ENCODE results near the gene SCYL1. TPM values are rescaled to one million over a fixed set of nuclear protein-coding genes. Genes with fewer than 3 reads are reported as not detected.
A peak's percentile ranks its signal among the peaks of the same experiment; 100 is the strongest.
"Not testable (repeated sequence)": the region's sequence is repeated elsewhere in the genome, so short reads cannot be mapped to it uniquely, and the experiment has no call there.

The SCYL1 gene
- total RNA-seq, 2 experiments from 2014 or later: 56.9 to 58.5 TPM

GRCh38 chr11:65518941-65519549 is 5.8 kb upstream of the SCYL1 start:
- not testable (repeated sequence) for DNase-seq; H3K4me3 Mint-ChIP-seq; H3K36me3 Mint-ChIP-seq (ENCODE audit: low read depth); H3K27me3 Mint-ChIP-seq; H3K9me3 Mint-ChIP-seq
- POLR2A ChIA-PET: interaction anchor here (3.9 kb wide), 1 partner anchor 12 kb away, joined by 18 read pairs; no protein-coding TSS in a partner anchor
- CTCF ChIA-PET: interaction anchor here (0.7 to 1.0 kb wide), 2 partner anchors 69 to 128 kb away, joined by 3 to 4 read pairs; no protein-coding TSS in a partner anchor
- peak overlapping the region; percentile 3 for H3K27ac Mint-ChIP-seq
- peaks cover 29% of the 10 kb centered on the region for H3K4me1 Mint-ChIP-seq

- Mint-ChIP-seq H3K4me3 (peak overlapping the region; percentile 22), H3K4me1 (peaks cover 44% of the 10 kb centered on the region)
- H3K27ac Mint-ChIP-seq; H3K36me3 Mint-ChIP-seq (ENCODE audit: low read depth); H3K27me3 Mint-ChIP-seq; CTCF ChIA-PET; DNase-seq; H3K9me3 Mint-ChIP-seq: not testable (repeated sequence)
- POLR2A ChIA-PET: interaction anchor here (0.8 to 3.9 kb wide), 2 partner anchors 15 to 22 kb away, joined by 4 to 18 read pairs; no protein-coding TSS in a partner anchor
Observed at GRCh38 chr11:65521777-65522521, 2.9 kb upstream of the SCYL1 start.

GRCh38 chr11:65522718-65523630 is 1.9 kb upstream of the SCYL1 start:
- CTCF ChIA-PET, DNase-seq, H3K27me3 Mint-ChIP-seq, H3K9me3 Mint-ChIP-seq: not testable (repeated sequence)
- peak overlapping the region; percentile 66 for H3K4me3 Mint-ChIP-seq
- H3K4me1 Mint-ChIP-seq: peaks cover 50% of the 10 kb centered on the region
- H3K27ac Mint-ChIP-seq: peak overlapping the region; percentile 83
- POLR2A ChIA-PET: interaction anchor here (1.2 to 4.5 kb wide), 6 partner anchors 7 to 102 kb away, joined by 3 to 39 read pairs (median 30); partner anchors contain the start of genes MALAT1 and NEAT1
- H3K36me3 Mint-ChIP-seq (ENCODE audit: low read depth): peaks cover 15% of the 10 kb centered on the region

- H3K27me3 Mint-ChIP-seq, H3K9me3 Mint-ChIP-seq, CTCF ChIA-PET, DNase-seq: not testable (repeated sequence)
- Mint-ChIP-seq H3K27ac (peak overlapping the region; percentile 83), H3K4me3 (peak overlapping the region; percentile 66), H3K36me3 (ENCODE audit: low read depth) (peaks cover 16% of the 10 kb centered on the region), H3K4me1 (peaks cover 50% of the 10 kb centered on the region)
- POLR2A ChIA-PET: interaction anchor here (1.2 to 4.5 kb wide), 8 partner anchors 7 to 103 kb away, joined by 3 to 39 read pairs (median 17); partner anchors contain the start of genes MALAT1 and NEAT1
Observed at GRCh38 chr11:65523631-65523968, 1.3 kb upstream of the SCYL1 start.

- Mint-ChIP-seq H3K4me1 (peaks cover 53% of the 10 kb centered on the region), H3K9me3 (no peaks in the 10 kb centered on the region), H3K36me3 (ENCODE audit: low read depth) (peaks cover 20% of the 10 kb centered on the region), H3K27ac (peak overlapping the region; percentile 83), H3K27me3 (no peaks in the 10 kb centered on the region), H3K4me3 (peak overlapping the region; percentile 66)
- ChIA-PET CTCF (interaction anchor here (0.9 to 1.1 kb wide), 3 partner anchors 16 to 109 kb away, joined by 3 to 4 read pairs (median 3); no protein-coding TSS in a partner anchor), POLR2A (interaction anchor here (0.7 to 4.5 kb wide), 24 partner anchors 8 to 336 kb away, joined by 3 to 39 read pairs (median 6); partner anchors contain the start of genes FRMD8, MALAT1, MUS81 and NEAT1)
- DNase-seq: no peak
Observed at GRCh38 chr11:65524014-65524740, 706 bp upstream of the SCYL1 start.

GRCh38 chr11:65525546-65526480 is 930 bp downstream of the SCYL1 start:
- CTCF ChIA-PET: interaction anchor here (0.7 to 1.6 kb wide), 11 partner anchors 14 to 166 kb away, joined by 3 to 8 read pairs (median 3); no protein-coding TSS in a partner anchor
- no peak for DNase-seq

GRCh38 chr11:65526744-65527143 is 1.9 kb downstream of the SCYL1 start:
- H3K4me1 Mint-ChIP-seq: peaks cover 57% of the 10 kb centered on the region
- H3K9me3 Mint-ChIP-seq: no peaks in the 10 kb centered on the region
- peak overlapping the region; percentile 21 for H3K27ac Mint-ChIP-seq
- H3K27me3 Mint-ChIP-seq: no peaks in the 10 kb centered on the region
- CTCF ChIA-PET: interaction anchor here (1.0 to 1.6 kb wide), 3 partner anchors 13 to 167 kb away, joined by 3 to 8 read pairs (median 3); no protein-coding TSS in a partner anchor
- no peak for DNase-seq
- H3K36me3 Mint-ChIP-seq (ENCODE audit: low read depth): peaks cover 38% of the 10 kb centered on the region
- POLR2A ChIA-PET: interaction anchor here (0.7 to 4.5 kb wide), 6 partner anchors 14 to 140 kb away, joined by 3 to 35 read pairs (median 16); partner anchors contain the start of genes FRMD8, MALAT1 and NEAT1
- H3K4me3 Mint-ChIP-seq: peak overlapping the region; percentile 80

More at GRCh38 chr11:65525546-65526480, 930 bp downstream of the SCYL1 start:
- Mint-ChIP-seq H3K36me3 (ENCODE audit: low read depth) (peaks cover 29% of the 10 kb centered on the region), H3K27ac (peak overlapping the region; percentile 64), H3K27me3 (no peaks in the 10 kb centered on the region), H3K4me1 (peaks cover 59% of the 10 kb centered on the region), H3K9me3 (no peaks in the 10 kb centered on the region), H3K4me3 (peak overlapping the region; percentile 80)
- POLR2A ChIA-PET: interaction anchor here (0.6 to 4.5 kb wide), 26 partner anchors 9 to 350 kb away, joined by 3 to 39 read pairs (median 6); partner anchors contain the start of genes DPF2, FRMD8, MALAT1 and MUS81

GRCh38 chr11:65528819-65529350 is 4.0 kb downstream of the SCYL1 start:
- no peaks in the 10 kb centered on the region for H3K9me3 Mint-ChIP-seq
- H3K4me1 Mint-ChIP-seq: peaks cover 38% of the 10 kb centered on the region
- ChIA-PET CTCF (interaction anchor here (3.1 kb wide), 1 partner anchor 11 kb away, joined by 17 read pairs; no protein-coding TSS in a partner anchor), POLR2A (interaction anchor here (0.9 to 1.6 kb wide), 4 partner anchors 12 to 102 kb away, joined by 3 to 9 read pairs (median 4); partner anchors contain the start of gene ZNRD2)
- H3K36me3 Mint-ChIP-seq (ENCODE audit: low read depth): peaks cover 44% of the 10 kb centered on the region
- DNase-seq: no peak
- H3K27ac Mint-ChIP-seq: no peak overlapping the region
- H3K27me3 Mint-ChIP-seq: no peaks in the 10 kb centered on the region
- H3K4me3 Mint-ChIP-seq: no peak overlapping the region

- POLR2A ChIA-PET: interaction anchor here (0.9 to 1.6 kb wide), 5 partner anchors 12 to 112 kb away, joined by 3 to 9 read pairs (median 3); partner anchors contain the start of gene ZNRD2
Observed at GRCh38 chr11:65529475-65530156, 4.7 kb downstream of the SCYL1 start.

GRCh38 chr11:65530157-65530496 is 5.2 kb downstream of the SCYL1 start:
- peaks cover 50% of the 10 kb centered on the region for H3K36me3 Mint-ChIP-seq (ENCODE audit: low read depth)
- ChIA-PET CTCF (interaction anchor here (3.1 kb wide), 1 partner anchor 10 kb away, joined by 17 read pairs; no protein-coding TSS in a partner anchor), POLR2A (interaction anchor here (1.0 to 1.3 kb wide), 2 partner anchors 111 to 112 kb away, joined by 3 read pairs; no protein-coding TSS in a partner anchor)
- H3K4me1 Mint-ChIP-seq: peaks cover 31% of the 10 kb centered on the region
- H3K27me3 Mint-ChIP-seq: no peaks in the 10 kb centered on the region
- H3K9me3 Mint-ChIP-seq: no peaks in the 10 kb centered on the region
- H3K27ac Mint-ChIP-seq: peak overlapping the region; percentile 66
- no peak for DNase-seq
- H3K4me3 Mint-ChIP-seq: no peak overlapping the region

More at GRCh38 chr11:65529475-65530156, 4.7 kb downstream of the SCYL1 start:
- peaks cover 31% of the 10 kb centered on the region for H3K4me1 Mint-ChIP-seq
- CTCF ChIA-PET: interaction anchor here (0.6 to 3.1 kb wide), 2 partner anchors 11 to 59 kb away, joined by 3 to 17 read pairs; no protein-coding TSS in a partner anchor
- no peaks in the 10 kb centered on the region for H3K9me3 Mint-ChIP-seq
- peak overlapping the region; percentile 66 for H3K27ac Mint-ChIP-seq
- no peaks in the 10 kb centered on the region for H3K27me3 Mint-ChIP-seq
- DNase-seq: no peak
- peaks cover 47% of the 10 kb centered on the region for H3K36me3 Mint-ChIP-seq (ENCODE audit: low read depth)
- no peak overlapping the region for H3K4me3 Mint-ChIP-seq

Measured in activated CD4-positive, alpha-beta memory T cell treated with anti-CD3 and anti-CD28 coated beads, Interleukin-2, amount 10 ng/mL, durations not matched to agents 7 days and 5 days (primary cell).